Suprapubic skin (tissue), 4 donors: ENCODE data around the gene ZNHIT2.

Experiments used
- EP300 ChIP-seq: sonication (generic); formaldehyde crosslinking; IDR thresholded peaks from one replicate; pipeline ENCODE4 v1.6.1; 2017; ENCODE audit warnings: antibody characterized with exemption
- POLR2A ChIP-seq, 2 donors: fragments of 450-650 bp; IDR thresholded peaks; one replicate each; pipeline ENCODE4 v1.6.1; 2017; ENCODE audit warnings: antibody characterized with exemption in 2 of 2, mild to moderate bottlenecking in 2 of 2, moderate library complexity in 2 of 2
- POLR2AphosphoS5 ChIP-seq, 3 donors: sonication (generic); formaldehyde crosslinking; IDR thresholded peaks; one replicate each; pipeline ENCODE4 v1.6.1; 2017; ENCODE audit warnings: antibody characterized with exemption in 3 of 3
- TF ChIP-seq, protein P1 (sequence below), 2 donors: fragments of 200-600 bp in 1 of 2; fragments of 450-650 bp in 1 of 2; sonication (generic) in 1 of 2; IDR thresholded peaks; one replicate each; pipeline ENCODE4 v1.5.1; 2016 to 2019; ENCODE audit warnings: antibody characterized with exemption in 2 of 2, mild to moderate bottlenecking in 1 of 2, moderate library complexity in 1 of 2

- TF ChIP-seq, protein P1, sequence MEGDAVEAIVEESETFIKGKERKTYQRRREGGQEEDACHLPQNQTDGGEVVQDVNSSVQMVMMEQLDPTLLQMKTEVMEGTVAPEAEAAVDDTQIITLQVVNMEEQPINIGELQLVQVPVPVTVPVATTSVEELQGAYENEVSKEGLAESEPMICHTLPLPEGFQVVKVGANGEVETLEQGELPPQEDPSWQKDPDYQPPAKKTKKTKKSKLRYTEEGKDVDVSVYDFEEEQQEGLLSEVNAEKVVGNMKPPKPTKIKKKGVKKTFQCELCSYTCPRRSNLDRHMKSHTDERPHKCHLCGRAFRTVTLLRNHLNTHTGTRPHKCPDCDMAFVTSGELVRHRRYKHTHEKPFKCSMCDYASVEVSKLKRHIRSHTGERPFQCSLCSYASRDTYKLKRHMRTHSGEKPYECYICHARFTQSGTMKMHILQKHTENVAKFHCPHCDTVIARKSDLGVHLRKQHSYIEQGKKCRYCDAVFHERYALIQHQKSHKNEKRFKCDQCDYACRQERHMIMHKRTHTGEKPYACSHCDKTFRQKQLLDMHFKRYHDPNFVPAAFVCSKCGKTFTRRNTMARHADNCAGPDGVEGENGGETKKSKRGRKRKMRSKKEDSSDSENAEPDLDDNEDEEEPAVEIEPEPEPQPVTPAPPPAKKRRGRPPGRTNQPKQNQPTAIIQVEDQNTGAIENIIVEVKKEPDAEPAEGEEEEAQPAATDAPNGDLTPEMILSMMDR (IDR thresholded peaks at IDR 0.05) = no peak
- TF ChIP-seq POLR2A (IDR thresholded peaks at IDR 0.05) (no peak), EP300 (no peak), POLR2AphosphoS5 (IDR thresholded peaks at IDR 0.05) (no peak)
Measured at GRCh38 chr11:65141896-65142494, 24.5 kb upstream of the ZNHIT2 start.
